IPS-11a (cell line): ENCODE results near the gene P3H3.

Experiments
- H3K4me3 ChIP-seq: one replicate; pipeline ENCODE4 v1.5.1; 2013; ENCODE audit warnings: low read depth, low read length, control low read depth

The P3H3 gene

DNA sequence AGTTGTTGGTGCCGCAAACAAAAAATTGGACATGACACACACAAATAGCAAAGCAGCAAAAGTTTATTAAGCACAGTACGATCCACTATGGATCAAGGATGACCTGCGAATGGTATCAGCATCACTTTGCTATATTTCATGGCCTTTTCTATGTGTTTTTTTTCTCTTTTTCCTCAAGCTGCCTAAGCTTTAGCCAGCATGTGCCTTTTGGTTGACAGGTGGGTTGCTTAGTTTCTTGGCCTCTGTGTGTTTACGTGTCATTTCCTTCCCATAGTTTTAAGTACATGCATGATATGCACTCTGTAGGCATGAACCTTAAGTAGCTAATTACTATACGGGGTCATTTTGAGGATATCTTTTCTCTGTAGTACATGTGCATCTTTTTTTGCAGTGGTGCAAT is 29.1 kb upstream of the P3H3 start:
- H3K4me3 ChIP-seq = no peak overlapping the region

DNA sequence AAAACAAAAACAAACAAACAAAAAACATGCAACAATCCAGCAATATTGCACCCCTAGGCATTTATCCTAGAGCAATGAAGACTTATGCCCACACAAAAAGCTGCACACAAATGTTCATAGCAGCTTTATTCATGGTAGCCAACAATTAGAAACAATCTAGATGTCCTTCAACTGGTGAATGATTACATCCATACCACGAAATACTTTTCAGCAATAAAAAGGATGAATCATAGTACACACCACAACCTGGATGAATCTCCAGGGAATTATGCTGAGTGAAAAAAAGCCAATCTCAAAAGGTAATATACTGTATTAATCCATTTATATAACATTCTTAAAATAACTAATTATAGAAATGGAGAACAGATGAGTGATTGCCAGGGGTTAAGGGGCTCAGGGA is 21.0 kb upstream of the P3H3 start:
- no peak overlapping the region for H3K4me3 ChIP-seq

DNA sequence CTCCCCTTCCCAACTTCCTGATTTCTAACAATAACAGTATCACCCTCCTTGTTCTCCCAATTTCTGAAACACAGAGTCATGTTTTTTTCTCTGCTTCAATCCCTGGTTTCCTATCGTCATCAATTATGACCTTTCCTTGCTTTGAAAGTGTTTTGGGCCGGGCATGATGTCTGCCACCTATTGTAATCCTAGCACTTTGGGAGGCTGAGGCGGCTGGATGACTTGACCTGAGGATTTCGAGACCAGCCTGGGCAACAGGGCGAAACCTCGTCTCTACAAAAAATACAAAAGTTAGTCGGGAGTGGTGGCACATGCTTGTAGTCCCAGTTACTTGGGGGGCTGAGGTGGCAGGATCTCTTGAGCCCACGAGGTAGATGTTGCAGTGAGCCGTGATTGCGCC is 19.2 kb upstream of the P3H3 start:
- no peak overlapping the region for H3K4me3 ChIP-seq

DNA sequence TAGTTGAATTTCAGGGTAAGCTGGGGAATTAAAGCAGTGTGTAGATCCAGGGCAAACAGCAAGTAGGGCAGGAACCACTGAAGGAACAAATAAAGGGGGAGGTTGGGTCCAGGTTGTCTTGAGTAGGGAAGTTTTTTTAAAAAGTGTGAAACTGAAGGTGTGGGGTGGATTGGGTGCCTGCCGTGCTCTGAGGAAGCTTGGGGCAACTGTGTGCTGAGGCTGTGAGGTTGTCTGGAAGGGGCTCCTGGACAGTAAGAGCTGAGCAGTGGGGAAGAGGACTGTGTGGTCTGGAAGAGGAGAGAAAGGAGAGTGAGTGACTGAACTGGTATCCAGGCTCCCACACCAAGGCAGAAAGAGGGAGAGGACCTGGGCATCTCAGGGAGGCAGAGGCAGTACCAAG is 17.4 kb upstream of the P3H3 start:
- H3K4me3 ChIP-seq = no peak overlapping the region

DNA sequence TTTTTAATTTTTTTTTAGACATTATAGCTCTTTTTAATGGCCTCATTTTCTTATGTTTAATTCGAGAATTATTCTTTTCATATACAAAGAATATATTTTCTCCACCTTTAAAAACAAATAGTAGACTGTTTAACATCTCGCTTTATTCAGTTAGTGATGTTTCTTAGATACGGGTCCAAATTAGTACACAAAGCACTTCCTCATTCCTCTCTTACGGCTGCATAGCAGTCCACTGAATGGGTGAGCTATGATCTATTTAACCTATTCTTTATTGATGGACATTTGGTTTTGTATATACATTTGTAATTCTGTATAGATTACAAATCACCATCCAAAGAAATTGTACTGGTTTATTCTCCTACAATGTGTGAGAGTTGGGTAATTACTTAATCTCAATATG is 14.8 kb upstream of the P3H3 start:
- H3K4me3 ChIP-seq = no peak overlapping the region

DNA sequence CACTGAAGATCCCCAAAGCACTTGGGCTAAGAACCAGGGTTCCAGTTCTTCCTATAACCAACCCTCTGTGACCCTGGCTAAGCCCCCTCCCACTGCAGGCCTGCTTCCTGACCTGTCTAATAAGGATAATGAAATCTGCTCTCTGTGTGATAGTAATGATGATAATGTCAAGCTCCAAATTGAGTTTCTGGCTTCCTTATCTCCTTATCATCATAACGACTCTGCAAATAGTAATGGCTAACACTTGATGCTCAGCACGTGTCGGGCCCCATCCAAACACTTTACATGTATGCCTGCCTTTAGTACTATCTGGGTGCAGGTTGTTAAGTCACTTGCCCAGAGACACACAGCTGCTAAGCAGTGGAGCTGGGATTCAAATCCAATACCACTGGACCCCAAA is 11.6 kb upstream of the P3H3 start:
- H3K4me3 ChIP-seq = no peak overlapping the region

DNA sequence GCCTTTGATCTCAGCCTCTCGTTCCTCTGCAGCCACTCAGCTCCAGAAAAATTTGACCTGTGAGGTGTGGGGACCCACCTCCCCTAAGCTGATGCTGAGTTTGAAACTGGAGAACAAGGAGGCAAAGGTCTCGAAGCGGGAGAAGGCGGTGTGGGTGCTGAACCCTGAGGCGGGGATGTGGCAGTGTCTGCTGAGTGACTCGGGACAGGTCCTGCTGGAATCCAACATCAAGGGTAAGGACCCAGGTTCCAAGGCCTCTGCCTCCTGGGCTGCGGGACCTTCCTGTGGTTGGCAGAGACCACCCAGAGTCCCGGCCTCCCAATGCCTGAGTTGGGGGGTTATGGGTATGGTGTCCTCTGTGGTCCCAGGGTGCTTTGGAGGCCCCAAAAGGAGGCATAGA is 11.1 kb upstream of the P3H3 start:
- no peak overlapping the region for H3K4me3 ChIP-seq

DNA sequence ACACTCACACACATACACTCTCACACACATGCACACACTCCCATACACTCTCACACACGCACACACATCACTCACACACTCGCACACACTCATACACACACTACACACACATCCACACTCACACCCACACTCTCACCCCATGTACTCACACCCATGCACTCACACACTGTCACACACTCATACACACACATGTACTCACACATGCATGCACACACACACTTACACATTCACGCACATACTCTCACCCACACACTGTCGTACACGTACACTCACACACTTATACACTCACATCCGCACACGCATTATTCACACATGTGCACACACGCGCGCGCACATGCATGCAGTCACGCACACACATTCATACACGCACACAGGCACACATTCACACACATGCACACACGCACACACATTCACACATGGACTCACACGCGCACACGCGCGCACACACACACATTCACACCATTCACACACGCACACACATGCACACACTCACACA is 10.5 kb upstream of the P3H3 start:
- H3K4me3 ChIP-seq = no peak overlapping the region

DNA sequence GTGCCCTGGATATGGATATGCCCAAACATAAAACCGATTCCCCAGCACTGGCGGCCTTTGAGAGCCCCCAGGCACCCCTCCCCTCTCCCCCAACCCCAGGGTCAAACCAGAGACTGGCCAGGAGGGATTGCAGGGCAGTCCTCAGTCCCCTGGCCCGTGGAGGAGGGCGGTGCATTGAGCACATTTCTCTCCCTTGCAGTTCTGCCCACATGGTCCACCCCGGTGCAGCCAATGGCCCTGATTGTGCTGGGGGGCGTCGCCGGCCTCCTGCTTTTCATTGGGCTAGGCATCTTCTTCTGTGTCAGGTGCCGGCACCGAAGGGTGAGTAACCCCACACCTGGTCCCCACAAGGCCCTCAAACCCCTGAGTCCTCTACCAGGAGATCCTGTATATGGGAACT is 10.0 kb upstream of the P3H3 start:
- H3K4me3 ChIP-seq = no peak overlapping the region

DNA sequence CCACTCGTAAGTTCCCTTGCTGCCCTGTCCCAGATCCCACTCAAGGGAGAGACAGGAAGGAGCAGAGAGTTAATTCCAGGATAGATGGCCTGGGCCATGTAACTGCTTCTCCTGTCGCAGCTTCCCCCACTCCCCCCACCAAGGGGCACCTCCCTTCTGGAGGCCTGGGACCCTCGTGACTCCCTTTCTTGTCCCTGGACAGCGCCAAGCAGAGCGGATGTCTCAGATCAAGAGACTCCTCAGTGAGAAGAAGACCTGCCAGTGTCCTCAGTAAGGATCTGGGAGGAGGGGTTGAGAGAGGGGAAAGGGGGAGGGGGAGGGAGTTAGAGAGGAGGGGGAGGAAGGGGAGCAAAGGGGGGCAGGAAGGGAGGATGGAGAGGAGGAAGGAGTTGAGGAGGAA is 9.6 kb upstream of the P3H3 start:
- no peak overlapping the region for H3K4me3 ChIP-seq

DNA sequence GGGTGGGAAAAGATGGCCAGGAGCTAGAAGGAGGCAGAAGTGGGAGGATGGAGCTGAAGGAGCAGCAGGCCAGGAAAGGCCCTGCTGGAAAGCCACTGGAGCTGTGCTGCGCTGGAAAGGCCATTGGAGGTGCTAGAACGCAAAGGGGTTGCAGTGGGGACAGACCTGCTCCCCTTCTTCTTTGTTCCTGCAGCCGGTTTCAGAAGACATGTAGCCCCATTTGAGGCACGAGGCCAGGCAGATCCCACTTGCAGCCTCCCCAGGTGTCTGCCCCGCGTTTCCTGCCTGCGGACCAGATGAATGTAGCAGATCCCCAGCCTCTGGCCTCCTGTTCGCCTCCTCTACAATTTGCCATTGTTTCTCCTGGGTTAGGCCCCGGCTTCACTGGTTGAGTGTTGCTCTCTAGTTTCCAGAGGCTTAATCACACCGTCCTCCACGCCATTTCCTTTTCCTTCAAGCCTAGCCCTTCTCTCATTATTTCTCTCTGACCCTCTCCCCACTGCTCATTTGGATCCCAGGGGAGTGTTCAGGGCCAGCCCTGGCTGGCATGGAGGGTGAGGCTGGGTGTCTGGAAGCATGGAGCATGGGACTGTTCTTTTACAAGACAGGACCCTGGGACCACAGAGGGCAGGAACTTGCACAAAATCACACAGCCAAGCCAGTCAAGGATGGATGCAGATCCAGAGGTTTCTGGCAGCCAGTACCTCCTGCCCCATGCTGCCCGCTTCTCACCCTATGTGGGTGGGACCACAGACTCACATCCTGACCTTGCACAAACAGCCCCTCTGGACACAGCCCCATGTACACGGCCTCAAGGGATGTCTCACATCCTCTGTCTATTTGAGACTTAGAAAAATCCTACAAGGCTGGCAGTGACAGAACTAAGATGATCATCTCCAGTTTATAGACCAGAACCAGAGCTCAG is 8.8 kb upstream of the P3H3 start:
- no peak overlapping the region for H3K4me3 ChIP-seq

DNA sequence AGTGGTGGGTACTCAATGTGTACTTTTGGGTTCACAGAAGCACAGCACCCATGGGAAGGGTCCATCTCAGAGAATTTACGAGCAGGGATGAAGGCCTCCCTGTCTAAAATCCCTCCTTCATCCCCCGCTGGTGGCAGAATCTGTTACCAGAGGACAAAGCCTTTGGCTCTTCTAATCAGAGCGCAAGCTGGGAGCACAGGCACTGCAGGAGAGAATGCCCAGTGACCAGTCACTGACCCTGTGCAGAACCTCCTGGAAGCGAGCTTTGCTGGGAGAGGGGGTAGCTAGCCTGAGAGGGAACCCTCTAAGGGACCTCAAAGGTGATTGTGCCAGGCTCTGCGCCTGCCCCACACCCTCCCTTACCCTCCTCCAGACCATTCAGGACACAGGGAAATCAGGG is 8.0 kb upstream of the P3H3 start:
- no peak overlapping the region for H3K4me3 ChIP-seq

DNA sequence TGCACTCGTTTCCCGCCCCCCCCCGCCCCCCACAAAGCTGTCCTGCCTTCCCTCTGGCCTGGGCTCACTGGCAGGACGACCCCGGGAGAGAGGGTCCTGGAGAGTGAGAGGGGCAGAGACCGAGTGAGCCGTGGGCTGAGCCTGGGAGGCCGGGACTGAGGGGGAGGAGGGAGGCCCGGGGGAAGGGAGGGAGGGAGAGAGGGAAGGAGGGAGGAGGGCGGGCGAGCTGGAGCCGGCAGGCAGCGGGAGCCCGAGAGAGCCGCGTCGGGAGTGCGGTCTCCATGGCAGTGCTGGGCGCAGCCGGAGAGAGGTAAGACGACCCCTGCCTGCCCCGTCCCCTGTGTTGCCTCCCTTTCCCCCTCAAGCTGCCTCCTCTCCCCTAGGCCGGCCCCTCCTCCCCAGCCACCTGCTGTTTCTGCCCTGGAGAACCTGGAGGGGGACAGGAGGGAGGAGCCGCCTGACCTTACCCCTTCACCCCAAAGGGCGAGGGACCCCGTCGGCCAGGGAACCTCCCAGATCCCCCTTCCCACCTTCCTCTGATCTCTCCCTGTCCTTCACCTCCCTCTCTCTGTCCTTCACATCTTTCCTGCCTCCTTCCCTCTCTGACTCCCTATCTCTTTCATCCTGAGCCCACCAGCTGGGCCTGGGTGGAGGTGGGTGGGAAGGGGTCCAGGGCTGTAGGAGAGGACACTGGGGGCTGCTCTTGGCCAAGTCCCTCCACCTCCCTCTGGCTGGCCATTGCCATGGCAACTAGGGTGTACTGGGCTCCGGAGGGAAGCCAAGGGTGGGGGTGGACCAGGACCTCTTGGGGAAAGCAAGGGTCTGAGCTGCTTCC is 6.4 kb upstream of the P3H3 start, which contains the start of gene GPR162:
Gene GPR162, plus strand, starts transcription at position 231 of the 835 bp plus-strand sequence. CDS start 2,078 bp downstream, outside the sequence.
- peak within 1 kb of the TSS; percentile 60 for H3K4me3 ChIP-seq

DNA sequence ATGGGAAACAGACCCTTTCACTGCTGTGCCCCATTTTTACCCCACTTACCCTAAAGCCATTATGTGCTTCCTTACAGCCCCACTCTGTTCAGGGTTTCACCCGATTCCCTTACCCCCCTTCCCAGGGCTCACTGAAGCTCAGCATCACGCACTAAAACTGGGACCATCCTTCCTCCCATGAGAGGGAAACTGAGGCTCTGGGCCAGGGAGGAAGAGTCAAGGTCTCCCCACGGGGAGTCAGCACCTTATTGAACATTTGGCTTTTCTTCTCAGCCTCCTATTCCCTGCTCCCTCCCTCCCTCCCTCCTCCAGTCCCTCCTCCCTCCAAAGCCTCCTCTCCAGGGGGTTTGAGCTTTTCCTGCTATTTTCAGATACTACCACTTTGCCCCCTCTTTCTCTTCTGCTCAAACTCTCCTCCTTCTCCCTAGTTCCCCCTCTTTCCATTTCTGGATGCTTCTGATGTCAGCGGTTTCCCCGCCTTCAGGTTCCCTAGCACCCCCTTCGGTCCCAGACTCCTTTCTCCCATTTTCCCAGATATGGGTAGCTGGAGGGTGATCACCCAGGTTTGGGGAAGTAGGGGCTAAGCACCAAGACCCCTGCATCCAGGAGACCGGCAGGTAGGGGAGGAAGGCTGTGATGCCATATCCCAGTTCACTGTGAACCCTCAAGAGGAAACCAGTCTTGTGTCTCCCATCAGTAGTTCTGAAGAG is 5.6 kb upstream of the P3H3 start:
- no peak overlapping the region for H3K4me3 ChIP-seq

DNA sequence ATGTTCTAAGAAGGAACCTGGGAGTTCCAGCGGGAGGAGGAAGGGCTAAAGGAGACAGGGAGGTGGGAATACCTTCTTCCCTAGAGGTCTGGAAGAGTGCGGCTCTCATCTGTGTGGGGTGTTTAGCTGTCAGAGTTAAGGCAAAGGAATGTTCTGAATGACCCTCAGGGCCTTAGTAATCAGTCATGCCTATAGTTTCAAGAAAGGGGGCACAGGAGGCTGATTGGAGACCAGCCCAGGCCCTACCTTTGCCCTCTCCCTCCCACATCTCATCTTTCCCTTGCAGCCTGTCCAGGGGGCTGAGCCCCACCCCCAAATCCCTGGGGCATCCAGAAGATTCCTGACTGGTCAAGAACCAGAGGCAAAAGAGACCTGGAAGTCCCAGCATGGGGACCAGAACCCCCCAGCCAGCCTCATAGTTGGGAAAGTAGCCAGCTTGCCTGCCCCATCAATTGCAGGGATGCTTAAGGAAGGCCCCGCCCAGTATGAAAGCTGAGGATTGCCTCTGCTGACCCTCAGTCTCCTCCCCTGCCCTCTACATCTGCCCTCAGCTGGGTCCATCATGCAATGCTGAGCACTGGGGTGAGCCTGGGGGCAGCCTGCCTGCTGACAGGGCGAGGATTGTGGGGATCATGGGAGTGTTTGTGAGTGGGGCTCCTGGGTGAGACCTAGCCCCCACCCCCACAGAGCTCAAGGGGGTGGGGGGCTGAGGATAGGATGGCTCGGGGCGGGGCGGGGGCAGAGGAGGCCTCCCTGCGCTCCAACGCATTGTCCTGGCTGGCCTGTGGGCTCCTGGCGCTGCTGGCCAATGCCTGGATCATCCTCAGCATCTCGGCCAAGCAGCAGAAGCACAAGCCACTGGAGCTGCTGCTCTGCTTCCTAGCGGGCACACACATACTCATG is 4.8 kb upstream of the P3H3 start:
- no peak overlapping the region for H3K4me3 ChIP-seq

DNA sequence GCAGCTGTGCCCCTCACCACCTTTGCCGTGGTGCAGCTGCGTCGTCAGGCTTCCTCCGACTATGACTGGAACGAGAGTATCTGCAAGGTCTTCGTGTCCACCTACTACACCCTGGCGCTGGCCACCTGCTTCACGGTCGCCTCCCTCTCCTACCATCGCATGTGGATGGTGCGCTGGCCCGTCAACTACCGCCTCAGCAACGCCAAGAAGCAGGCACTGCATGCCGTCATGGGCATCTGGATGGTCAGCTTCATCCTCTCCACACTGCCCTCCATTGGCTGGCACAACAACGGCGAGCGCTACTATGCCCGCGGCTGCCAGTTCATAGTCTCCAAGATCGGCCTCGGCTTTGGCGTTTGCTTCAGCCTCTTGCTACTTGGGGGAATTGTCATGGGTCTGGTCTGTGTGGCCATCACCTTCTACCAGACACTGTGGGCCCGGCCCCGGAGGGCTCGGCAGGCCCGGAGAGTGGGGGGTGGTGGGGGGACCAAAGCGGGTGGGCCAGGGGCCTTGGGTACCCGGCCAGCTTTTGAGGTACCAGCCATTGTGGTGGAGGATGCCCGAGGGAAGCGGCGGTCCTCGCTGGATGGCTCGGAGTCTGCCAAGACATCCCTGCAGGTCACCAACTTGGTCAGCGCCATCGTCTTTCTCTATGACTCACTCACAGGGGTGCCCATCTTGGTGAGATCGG is 4.0 kb upstream of the P3H3 start:
- no peak overlapping the region for H3K4me3 ChIP-seq

DNA sequence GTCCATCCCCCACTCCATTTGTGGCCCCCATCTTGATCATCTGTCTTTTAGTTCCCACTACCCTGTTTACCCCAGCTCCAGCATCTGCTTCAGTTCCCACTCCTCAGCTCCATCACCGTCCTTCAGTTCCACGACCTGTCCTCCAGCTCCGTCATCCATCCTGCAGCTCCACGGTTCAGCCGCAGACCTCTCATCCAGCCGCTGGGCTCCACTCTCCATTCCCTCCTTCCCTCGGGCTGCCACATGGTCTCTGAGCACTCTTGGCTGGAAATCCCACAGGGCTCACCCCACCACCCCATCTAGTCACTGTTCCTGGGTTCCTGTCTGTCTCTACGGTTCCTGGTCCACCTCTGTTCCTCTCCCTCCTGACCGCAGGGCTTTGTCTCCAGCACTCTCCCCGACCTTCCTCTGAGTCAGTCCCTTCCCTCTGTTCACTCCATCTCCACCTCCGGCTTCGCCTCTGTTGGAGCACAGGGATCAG is 3.3 kb upstream of the P3H3 start:
- H3K4me3 ChIP-seq = peak overlapping the region; percentile 28

DNA sequence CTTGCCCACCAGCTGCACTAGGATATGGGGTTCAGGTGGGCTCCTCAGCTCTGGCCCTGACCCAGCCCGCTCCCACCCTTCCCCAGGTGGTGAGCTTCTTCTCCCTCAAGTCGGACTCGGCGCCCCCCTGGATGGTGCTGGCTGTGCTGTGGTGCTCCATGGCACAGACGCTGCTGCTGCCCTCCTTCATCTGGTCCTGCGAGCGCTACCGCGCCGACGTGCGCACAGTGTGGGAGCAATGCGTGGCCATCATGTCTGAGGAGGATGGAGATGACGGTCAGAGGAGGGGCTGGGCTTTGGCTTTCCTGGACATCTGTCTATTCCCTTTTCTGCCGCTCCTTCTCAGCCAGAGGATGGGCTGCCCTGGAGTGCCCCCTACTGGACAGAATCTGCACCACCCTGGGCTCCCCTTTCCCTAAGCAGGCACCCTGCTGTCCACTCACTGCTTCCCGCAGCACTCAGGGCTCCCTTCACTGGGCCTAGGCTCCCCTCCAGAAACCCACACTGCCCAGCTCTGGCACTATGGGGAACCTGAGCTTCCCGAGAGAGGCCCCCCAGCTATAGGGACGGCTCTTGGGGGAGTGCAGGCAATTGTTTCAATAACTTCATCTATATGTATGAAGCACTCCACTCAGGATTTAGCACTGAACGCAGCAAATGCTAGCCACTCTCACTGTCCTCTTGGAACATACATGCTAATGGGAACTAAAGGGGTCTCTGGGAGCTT is 2.6 kb upstream of the P3H3 start:
- peak overlapping the region; percentile 28 for H3K4me3 ChIP-seq
